Left ventricle myocardium inferior (tissue), 1 donor: ENCODE data around the gene PITPNC1. TPM values are rescaled to one million over a fixed set of nuclear protein-coding genes. Genes with fewer than 3 reads are reported as not detected.
"Not testable (repeated sequence)": the region's sequence is repeated elsewhere in the genome, so short reads cannot be mapped to it uniquely, and the experiment has no call there.

Experiments
- DNase-seq: peaks from one replicate; pipeline ENCODE4 v3.0.0-alpha.2; 2020
- H3K27ac ChIP-seq: fragments of 200-600 bp; replicated peaks from 2 replicates; pipeline ENCODE4 v1.8.0; 2021
- H3K27me3 ChIP-seq: fragments of 200-600 bp; 2 replicates; pipeline ENCODE4 v1.8.0; 2021; ENCODE audit warnings: low read depth
- H3K36me3 ChIP-seq: fragments of 200-600 bp; 2 replicates; pipeline ENCODE4 v1.8.0; 2021
- H3K4me1 ChIP-seq: fragments of 200-600 bp; 2 replicates; pipeline ENCODE4 v1.8.0; 2021
- H3K4me3 ChIP-seq: fragments of 200-600 bp; 2 replicates; pipeline ENCODE4 v1.8.0; 2021; ENCODE audit warnings: mild to moderate bottlenecking, moderate library complexity
- H3K9me3 ChIP-seq: fragments of 200-600 bp; replicated peaks from 2 replicates; pipeline ENCODE4 v1.8.0; 2021
- intact Hi-C: fragments of 100-400 bp; cut with micrococcal nuclease; formaldehyde crosslinking; loops from one replicate; pipeline ENCODE4 v1.11.0; 2022
- total RNA-seq: library from RNA; stranded (reverse); fragmentation: NEBNext Ultra II Directional; extraction: Animal tissue kit (Norgen Biotek cat#: 25700); gene quantifications from one replicate; pipeline ENCODE4 v1.2.1, GENCODE V29; 2021
- TF ChIP-seq, protein P1 (sequence below): fragments of 200-600 bp; IDR thresholded peaks from 2 replicates; pipeline ENCODE4 v1.8.0; 2021; ENCODE audit warnings: antibody characterized with exemption, mild to moderate bottlenecking, borderline replicate concordance
- donor health status: DM: no; HTN: yes; CAD: no; lungs with severe emphysema.

Gene PITPNC1
- total RNA-seq, 1 donor from 2014 or later = 8.1 TPM

DNA sequence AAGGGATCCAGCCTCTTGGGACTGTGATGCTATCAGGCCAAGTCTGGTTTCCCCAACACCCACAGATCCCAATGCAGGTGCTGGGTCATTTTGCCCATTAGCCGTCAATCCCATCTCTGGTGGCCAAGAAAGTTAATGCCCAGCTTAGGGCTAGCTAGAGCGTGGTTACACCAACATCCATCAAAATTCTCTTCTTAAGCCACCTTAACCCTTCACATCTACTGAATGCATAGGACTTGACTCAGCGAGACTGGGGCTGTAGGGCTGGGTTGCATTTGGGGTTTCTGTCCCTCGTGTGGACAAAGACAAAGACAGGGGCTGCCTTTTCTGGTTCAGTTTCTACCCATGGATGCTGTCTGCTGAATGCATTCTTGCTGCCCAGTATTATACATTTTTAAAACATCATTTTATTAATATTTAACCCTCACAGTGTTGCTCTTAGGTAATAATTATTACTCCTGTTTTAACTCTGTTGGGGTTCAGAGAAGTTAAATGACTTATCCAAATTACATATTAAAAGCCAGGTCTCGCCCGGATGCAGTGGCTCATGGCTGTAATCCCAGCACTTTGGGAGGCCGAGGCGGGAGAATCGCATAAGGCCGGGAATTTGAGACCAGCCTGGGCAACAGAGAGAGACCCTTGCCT lies 199.5 kb downstream of the PITPNC1 start:
- Histone ChIP-seq H3K27me3 (no peaks in the 10 kb centered on the region), H3K27ac (no peak overlapping the region), H3K36me3 (peaks cover 7% of the 10 kb centered on the region), H3K9me3 (no peaks in the 10 kb centered on the region), H3K4me3 (no peak overlapping the region), H3K4me1 (no peaks in the 10 kb centered on the region)
- DNase-seq = no peak
- TF ChIP-seq, protein P1, sequence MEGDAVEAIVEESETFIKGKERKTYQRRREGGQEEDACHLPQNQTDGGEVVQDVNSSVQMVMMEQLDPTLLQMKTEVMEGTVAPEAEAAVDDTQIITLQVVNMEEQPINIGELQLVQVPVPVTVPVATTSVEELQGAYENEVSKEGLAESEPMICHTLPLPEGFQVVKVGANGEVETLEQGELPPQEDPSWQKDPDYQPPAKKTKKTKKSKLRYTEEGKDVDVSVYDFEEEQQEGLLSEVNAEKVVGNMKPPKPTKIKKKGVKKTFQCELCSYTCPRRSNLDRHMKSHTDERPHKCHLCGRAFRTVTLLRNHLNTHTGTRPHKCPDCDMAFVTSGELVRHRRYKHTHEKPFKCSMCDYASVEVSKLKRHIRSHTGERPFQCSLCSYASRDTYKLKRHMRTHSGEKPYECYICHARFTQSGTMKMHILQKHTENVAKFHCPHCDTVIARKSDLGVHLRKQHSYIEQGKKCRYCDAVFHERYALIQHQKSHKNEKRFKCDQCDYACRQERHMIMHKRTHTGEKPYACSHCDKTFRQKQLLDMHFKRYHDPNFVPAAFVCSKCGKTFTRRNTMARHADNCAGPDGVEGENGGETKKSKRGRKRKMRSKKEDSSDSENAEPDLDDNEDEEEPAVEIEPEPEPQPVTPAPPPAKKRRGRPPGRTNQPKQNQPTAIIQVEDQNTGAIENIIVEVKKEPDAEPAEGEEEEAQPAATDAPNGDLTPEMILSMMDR = no peak
- intact Hi-C loops = no loop called here

DNA sequence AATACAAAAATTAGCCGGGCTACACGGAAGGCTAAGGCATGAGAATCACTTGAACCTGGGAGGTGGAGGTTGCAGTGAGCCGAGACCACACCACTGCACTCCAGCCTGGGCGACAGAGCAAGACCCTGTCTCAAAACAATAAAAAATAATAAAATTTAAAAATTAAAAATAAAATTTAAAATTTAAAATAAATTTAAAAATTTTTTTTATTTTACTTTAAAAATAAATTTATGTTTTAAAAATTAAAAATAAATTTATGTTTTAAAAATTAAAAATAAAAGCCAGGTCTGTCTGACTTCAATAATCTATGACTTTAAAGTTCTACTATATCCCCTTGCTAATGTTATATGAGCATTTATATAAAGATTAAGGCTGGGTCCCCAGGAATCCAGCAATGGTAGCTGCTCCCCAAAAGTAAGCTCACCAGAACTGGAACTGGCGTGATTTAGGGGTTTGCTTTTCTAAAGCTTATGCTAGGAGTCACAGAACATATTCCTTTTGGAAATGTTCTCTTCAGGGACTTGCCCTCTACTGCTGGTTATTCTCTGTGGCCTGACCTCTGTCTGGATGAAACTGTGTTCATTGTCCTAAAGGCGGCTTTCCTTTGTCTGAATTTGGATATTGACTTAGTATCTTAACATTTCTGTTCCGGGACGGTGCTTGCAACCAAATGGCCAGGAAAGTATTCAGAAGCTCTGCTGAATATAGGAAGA lies 200.5 kb downstream of the PITPNC1 start:
- no peak overlapping the region for H3K4me3 ChIP-seq
- intact Hi-C loops = no loop called here
- DNase-seq = no peak
- no peak overlapping the region for H3K27ac ChIP-seq
- H3K27me3 ChIP-seq = no peaks in the 10 kb centered on the region
- TF ChIP-seq, protein P1 = no peak
- no peaks in the 10 kb centered on the region for H3K9me3 ChIP-seq
- peaks cover 7% of the 10 kb centered on the region for H3K36me3 ChIP-seq
- H3K4me1 ChIP-seq = no peaks in the 10 kb centered on the region

DNA sequence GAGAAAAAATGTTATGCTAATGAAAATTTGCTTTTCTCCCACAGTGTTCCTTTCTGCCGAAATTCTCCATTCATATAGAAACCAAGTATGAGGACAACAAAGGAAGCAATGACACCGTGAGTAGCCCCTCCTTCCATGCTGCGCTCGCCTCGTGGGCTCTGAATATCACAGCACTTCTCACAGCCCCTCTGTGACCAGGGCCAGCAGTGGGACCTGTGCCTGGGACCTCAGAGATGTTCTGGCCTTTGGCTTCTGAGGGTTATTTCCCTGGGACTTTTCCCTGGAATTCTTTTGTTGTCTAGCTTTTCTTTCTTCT lies 201.0 kb downstream of the PITPNC1 start:
- no peak for DNase-seq
- H3K9me3 ChIP-seq = no peaks in the 10 kb centered on the region
- TF ChIP-seq, protein P1 = no peak
- intact Hi-C loops = no loop called here
- peaks cover 7% of the 10 kb centered on the region for H3K36me3 ChIP-seq
- H3K27me3 ChIP-seq = no peaks in the 10 kb centered on the region
- no peaks in the 10 kb centered on the region for H3K4me1 ChIP-seq
- no peak overlapping the region for H3K27ac ChIP-seq
- no peak overlapping the region for H3K4me3 ChIP-seq

DNA sequence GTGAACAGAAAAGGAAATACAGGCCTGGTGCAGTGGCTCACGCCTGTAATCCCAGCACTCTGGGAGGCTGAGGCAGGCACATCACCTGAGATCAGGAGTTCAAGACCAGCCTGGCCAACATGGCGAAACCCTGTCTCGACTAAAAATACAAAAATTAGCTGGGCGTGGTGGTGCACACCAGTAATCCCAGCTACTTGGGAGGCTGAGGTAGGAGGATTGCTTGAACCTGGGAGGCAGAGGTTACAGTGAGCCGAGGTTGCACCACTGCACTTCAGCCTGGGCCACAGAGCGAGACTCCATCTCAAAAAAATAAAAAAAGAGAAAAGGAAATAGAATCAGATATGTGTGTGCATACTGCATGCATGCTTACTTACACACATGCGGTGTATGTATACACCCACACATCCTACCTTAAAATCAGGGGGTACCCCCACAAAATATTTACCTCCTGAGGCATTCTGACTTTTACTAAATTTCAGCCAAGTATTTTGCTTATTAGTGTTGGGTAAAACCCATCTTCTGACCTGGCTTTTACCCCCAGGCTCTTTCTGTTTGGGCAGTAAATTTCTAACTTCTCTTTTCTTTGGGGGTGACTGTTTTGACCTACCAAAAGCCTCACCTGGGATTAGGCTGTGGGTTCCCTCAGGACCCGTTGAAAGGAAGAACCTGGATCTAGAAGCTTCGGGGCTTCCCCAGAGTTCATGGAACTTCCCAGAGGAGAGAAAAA lies 201.8 kb downstream of the PITPNC1 start:
- H3K36me3 ChIP-seq, H3K27ac ChIP-seq, H3K27me3 ChIP-seq, H3K9me3 ChIP-seq, intact Hi-C loops, H3K4me3 ChIP-seq, H3K4me1 ChIP-seq, DNase-seq: not testable (repeated sequence)

DNA sequence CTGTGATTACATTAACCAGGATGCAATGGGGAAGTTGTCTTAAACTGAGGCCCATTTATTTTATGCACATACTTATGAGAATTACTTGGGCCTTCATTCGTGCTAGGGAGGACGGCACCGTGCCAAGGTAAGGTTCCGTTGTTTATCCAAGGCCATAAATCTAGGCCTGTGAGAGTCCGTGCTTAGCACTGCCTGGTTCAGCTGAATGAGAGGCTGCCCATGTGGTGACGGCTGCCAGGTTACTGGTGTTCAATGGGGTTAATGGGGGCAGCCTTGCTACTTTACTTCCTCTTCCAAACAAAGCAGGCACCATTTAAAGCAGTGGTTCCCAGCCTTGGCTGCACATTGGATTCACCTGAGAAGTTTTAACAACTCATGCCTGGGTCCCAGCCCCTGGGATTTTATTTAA lies 205.6 kb downstream of the PITPNC1 start:
- H3K4me1 ChIP-seq = no peaks in the 10 kb centered on the region
- no peak overlapping the region for H3K27ac ChIP-seq
- intact Hi-C loops = no loop called here
- H3K4me3 ChIP-seq = no peak overlapping the region
- no peaks in the 10 kb centered on the region for H3K27me3 ChIP-seq
- TF ChIP-seq, protein P1 = no peak
- peaks cover 4% of the 10 kb centered on the region for H3K9me3 ChIP-seq
- H3K36me3 ChIP-seq = peaks cover 18% of the 10 kb centered on the region
- DNase-seq = no peak

DNA sequence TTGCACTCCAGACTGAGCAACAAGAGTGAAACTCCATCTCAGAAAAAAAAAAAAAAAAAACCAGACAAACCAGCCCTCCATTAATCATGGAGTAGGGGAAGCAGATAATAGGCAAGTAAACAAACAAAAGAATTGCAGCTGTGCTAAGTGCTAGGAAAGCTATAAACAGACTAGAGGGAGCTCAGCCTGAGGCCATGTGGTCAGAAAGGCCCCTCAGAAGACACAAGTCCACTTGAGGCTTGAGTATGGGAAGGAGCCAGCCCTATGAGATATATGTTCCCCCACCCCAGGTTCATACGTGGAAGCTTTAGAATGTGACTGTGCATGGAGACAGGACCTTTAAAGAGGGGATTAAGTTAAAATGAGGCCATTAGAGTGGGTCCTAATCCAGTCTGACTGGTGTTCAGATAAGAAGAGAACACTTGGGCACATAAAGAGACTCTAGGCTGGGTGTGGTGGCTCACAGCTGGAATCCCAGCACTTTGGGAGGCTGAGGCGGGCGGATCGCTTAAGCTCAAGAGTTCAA lies 208.1 kb downstream of the PITPNC1 start:
- H3K27ac ChIP-seq = no peak overlapping the region
- no peaks in the 10 kb centered on the region for H3K27me3 ChIP-seq
- peaks cover 4% of the 10 kb centered on the region for H3K9me3 ChIP-seq
- TF ChIP-seq, protein P1 = no peak
- no peak for DNase-seq
- peaks cover 10% of the 10 kb centered on the region for H3K36me3 ChIP-seq
- H3K4me3 ChIP-seq = no peak overlapping the region
- no peaks in the 10 kb centered on the region for H3K4me1 ChIP-seq
- intact Hi-C loops = no loop called here
